Glomerular visceral epithelial cell (primary cell): ENCODE data around the gene FRMD4A.
A peak's percentile ranks its signal among the peaks of the same experiment; 100 is the strongest.

ENCODE experiments used
- DNase-seq: peaks from one replicate; pipeline ENCODE4 v3.0.0-alpha.2; 2016; ENCODE audit errors: extremely low spot score

The FRMD4A gene

DNA sequence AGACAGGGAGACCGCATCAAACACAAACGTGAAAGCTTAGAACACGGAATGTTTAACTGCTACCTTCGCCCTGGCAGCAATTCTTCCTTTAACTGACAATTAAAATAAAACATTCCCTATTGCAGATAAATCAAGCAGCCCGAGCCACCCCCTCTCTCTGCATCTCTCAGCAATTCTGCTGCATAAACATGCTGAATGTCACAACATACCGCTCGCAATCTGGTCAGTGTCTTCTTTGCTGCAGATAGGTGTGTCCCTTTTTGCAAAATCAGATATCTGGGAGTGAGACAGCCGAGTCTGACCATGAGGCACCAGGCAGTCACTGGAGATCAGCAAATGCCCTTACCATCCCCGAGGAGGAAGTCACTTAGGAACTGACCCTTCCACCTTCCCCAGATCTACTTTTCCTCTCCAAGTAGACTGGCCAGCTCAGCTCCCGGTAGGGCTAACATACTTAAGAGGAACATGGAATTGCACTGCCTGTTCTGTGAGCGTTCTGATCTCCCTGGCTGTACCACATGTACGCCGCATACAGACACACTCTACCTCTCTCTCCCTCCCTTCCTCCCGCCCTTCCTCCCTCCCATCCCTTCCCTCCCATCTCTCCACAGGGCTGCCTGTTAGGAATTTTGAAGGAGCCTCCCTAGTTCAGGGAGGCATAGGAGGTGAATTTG, at the start of gene FRMD4A:
FRMD4A (minus strand) TSS at position 537 of the 674 bp plus-strand sequence.
- DNase-seq = no peak

DNA sequence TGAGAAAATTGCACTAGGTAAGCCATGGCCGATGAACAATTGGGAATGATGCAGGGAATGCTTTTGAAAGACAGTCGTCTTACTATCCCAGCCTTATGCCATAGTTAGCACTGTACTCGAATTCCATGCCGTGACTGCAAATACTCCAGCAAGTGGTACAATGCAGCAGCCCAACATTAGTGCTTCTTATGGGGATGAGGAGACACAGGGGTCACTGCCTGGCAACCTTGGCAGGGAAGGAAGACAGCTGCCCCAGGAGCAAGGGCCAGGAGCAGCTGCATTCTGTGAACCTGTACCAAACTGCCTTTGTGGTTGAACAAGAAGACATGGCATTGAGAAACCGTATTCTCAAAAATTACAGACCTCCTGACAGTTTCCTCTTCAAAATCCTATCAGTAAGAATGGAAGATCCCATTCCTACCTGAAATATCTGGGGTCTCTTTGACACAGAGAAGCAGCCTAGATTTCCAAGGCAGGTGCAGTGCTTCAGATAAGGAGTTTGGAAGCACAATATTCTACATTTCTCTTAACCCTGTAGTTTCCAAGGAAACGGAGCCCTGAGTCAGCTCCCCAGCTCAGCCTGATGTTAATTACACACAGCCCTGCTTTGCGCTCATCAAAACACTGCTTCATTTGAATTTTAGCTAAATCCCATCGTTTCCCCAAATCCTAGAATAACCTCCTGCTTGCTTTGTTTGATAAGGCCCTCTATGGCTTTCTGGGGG, 49.0 kb upstream of the FRMD4A start:
- no peak for DNase-seq

DNA sequence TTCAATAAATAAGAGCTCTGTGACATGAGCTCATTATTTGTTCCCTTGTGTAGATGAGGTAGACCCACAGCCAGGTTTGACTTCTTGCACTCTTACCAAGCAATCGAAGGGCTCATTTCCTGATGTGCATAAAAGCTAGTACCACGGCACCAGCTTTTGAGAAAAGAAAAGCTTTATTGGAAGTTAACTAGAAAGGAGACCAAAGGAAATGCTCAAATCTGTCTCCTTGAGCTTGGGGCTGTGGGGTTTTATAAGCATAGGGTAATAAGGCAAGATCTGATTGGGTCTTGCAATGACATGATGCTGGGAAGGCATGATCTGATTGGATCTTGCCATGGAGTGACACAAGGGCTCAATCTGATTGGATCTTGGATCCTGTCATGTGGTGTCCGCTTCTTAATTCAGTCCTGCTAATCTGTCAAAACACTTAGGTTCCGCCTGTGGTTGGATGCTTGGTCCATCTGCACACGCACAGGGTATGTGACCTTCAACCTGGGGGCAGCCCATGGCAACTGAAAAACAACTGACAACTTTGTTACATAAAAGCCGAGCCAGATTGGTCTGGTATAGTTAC, 47.8 kb upstream of the FRMD4A start:
- DNase-seq = no peak

DNA sequence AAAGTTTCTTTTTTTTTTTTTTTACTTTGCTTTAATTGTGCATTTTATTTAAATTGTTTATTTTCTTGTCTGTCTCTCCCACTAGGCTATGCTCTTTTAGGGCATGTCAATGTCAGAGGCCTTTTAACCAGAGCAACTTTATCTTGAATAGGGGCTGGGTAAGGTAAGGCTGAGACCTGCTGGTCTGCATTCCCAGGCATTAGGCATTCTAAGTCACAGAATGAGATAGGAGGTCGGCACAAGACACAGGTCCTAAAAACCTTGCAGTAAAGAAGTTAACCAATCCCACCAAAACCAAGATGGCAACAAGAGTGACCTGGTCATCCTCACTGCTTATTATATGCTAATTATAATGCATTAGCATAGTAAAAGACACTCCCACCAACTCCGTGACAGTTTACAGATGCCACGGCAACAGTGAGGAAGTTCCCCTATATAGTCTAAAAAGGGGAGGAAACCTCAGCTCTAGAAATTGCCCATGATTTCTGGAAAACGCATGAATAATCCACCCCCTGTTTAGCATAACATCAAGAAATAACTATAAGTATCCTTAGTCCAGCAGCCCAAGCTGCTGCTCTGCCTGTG, 47.0 kb upstream of the FRMD4A start:
- DNase-seq = no peak

GRCh38 chr10:14374745-14375445, 44.2 kb upstream of the FRMD4A start:
- DNase-seq = no peak

DNA sequence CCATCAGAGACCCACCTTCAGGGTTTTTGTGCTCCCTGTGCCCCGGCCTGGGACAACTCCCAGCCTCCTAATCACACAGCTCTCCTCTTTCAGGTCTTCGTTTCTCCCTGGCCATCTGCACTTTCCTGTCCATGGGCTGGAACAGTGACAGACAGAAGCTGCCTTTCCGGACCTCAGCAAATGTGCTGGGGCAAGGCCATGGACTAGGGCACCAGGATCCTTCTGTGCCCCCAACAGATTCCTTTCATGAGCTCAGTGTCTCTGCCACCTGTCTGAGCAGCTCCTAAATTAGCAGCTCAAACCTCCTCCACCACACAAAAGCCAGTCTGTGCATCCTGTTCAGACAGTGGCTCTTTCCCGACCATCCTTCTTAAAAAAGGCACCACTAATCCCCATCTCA, 41.9 kb upstream of the FRMD4A start:
- DNase-seq = no peak

DNA sequence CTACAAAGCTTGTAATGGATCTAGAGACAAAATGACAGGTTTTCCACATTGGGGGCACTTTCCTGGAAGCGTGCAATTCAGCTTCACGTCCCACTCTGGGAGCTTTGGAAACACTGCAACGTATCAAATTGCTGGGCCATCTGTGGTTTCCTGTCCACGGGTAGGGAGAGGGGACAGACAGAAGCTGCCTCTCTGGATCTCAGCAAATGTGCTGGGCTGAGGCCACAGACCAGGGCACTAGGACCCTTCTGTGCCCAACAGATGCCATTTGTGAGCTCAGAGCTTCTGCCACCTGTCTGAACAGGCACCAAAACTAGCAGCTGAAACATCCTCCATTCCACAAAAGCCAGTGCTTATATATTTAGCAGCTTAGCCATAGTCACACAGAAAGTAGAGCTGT, 40.9 kb upstream of the FRMD4A start:
- DNase-seq = no peak

GRCh38 chr10:14370894-14371293, 40.2 kb upstream of the FRMD4A start:
- DNase-seq = no peak

- no peak for DNase-seq
Observed at GRCh38 chr10:14369906-14370305, 39.2 kb upstream of the FRMD4A start.

DNA sequence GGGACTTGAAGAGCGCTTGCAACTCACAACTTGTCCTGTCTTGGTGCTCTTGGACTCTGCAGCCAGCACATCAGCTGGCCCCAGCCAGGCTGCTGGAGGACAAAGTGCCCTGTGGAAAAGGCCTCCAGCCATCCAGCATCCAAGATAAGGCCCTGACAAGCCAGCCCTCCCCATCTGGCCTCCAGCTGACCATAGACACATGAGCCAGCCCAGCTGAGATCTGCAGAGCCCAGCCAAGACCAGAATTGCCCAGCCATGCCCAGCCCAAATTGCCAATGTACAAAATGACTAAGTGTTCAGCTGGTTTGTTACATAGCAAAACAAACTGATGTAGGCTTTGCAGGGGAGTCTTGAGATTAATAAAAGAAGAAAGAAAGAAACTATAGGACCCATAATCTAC, 36.0 kb upstream of the FRMD4A start:
- no peak for DNase-seq

DNA sequence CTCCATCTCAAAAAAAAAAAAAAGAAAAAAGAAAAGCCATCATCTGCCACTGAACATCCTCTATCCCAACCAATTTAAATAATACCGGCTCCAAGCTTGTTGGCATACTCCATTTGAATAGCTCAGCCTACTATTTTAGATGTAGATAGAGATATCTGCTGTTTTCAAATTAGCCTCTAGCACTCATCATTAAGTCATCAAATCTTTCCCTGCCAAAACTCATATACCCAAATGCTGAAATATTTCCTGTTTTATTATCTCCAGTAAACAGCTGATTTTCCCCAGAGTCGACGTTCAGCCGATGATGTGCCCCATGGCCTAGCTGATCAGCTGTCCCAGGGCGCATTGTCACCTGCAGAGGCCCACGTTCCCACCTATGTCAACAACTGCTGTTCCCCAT, 34.5 kb upstream of the FRMD4A start:
- DNase-seq = no peak

GRCh38 chr10:14362104-14362503, 31.4 kb upstream of the FRMD4A start:
- DNase-seq = no peak

DNA sequence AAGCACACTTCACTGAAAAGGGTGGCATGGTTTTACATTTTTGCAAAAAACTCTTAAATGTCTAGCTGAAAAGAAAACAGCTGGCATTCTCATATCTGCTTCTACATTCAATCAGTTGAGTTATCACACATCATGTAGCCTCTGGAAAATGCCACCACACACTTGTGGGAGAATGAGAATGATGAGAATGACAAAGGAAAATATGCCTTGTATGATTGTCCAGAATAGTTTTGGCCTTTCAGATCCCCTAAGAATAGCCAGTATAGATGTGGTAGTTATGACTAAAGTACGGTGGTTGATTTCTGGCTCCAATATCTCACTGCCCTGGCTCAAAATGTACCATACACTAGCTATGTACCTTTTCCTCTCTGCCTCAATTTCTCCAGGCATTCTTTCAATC, 30.2 kb upstream of the FRMD4A start:
- no peak for DNase-seq

GRCh38 chr10:14360515-14360914, 29.8 kb upstream of the FRMD4A start:
- DNase-seq = no peak

DNA sequence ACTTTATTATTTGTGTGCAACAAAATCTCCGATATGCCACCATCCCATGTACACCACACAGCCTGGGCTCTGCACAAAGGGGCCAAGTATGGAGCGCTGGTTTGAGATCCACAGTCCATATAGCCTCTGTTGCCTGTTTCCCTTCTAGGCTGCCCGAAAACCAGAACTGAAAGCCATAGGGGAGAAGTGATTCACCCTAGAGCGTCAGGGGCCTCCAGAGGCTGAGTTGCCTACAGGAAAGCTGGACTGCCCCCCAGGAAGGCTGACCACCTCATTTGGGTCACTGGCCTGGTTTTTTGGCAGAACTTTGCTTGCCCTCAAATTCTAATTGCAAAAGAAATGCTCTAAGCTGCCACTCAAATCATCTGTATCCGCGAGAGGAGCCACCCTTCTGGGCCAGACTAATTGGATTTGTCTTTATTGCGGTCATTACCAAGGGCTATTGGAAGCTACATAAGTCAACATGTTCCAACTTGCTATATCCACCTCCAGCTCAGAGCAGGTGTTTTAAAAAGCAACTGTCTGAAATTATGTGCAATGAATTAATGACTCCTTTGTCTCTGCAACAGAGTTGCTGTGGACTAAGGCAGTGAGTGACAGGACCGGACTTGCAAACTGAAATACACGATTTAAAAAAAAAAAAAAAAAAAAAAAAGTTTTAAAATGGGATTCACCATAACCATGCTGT, 28.3 kb upstream of the FRMD4A start:
- DNase-seq = no peak

- DNase-seq = peak; percentile 50
Observed at GRCh38 chr10:14356921-14357320, 26.2 kb upstream of the FRMD4A start.

DNA sequence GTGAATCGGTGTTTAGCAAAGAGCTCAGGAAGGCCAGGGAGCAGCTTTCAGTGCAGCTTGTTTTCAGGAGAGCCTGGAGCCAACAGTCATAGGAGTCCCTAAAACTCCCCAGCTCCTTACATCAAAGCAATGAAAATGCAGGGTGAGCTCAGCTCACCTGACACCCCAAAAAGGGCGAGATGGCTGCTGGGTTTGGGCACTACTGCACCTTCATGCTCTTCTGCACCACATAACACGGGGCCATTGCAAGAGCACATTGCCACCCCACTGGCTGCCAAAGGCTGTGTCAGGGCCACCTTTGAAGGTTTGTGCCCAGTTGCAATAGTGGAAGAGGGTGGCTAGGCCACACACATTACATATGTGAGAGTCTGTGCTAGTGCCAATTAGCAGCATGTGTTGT, 25.0 kb upstream of the FRMD4A start:
- no peak for DNase-seq

GRCh38 chr10:14353291-14353913, 22.7 kb upstream of the FRMD4A start:
- no peak for DNase-seq

GRCh38 chr10:14350006-14350405, 19.3 kb upstream of the FRMD4A start:
- no peak for DNase-seq

- no peak for DNase-seq
Observed at GRCh38 chr10:14349081-14349480, 18.4 kb upstream of the FRMD4A start.

DNA sequence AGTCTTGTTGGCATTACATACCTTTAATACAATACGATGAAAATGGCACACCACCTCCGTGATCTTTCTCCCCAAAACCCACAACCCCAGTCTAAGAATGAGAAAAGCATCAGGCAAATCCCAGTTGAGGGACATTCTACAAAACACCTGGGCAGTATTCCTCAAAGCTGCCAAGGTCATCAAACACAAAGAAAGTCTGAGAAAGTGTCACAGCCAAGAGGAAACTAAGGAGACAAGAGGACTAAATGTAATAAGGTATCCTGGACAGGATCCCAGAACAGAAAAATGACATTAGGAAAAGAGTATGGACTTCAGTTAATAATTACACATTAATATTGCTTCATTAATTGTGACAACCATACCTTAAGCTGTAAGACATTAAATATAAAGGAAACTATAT, 14.5 kb upstream of the FRMD4A start:
- no peak for DNase-seq
